BE2C (cell line): ENCODE data around the gene DCLK1.

Source experiments
- DNase-seq: peaks from one replicate; pipeline ENCODE4 v3.0.0-alpha.2; 2020
- H3K27me3 ChIP-seq: fragments of 250-450 bp; sonication (Bioruptor Pico); 2 replicates; pipeline ENCODE4 v1.5.1; 2020; ENCODE audit warnings: mild to moderate bottlenecking
- H3K36me3 ChIP-seq: fragments of 250-450 bp; sonication (Bioruptor Pico); 2 replicates; pipeline ENCODE4 v1.5.1; 2020; ENCODE audit warnings: mild to moderate bottlenecking
- H3K4me1 ChIP-seq: fragments of 250-450 bp; sonication (Bioruptor Pico); 2 replicates; pipeline ENCODE4 v1.5.1; 2020
- H3K4me3 ChIP-seq: 2 replicates; pipeline ENCODE4 v1.5.1; 2011; ENCODE audit warnings: low read depth, low read length
- H3K9me3 ChIP-seq: fragments of 250-450 bp; sonication (Bioruptor Pico); 2 replicates; pipeline ENCODE4 v1.5.1; 2020
- TF ChIP-seq, protein P1 (sequence below): IDR thresholded peaks from 2 replicates; pipeline ENCODE4 v1.5.1; 2012; ENCODE audit warnings: mild to moderate bottlenecking, low read depth, low read length

The DCLK1 gene

GRCh38 chr13:36101157-36101556 lies 30.0 kb downstream of the DCLK1 start:
- DNase-seq, result no peak
- no peak overlapping the region; the same call in 1 of the 2 replicates for H3K4me3 ChIP-seq
- TF ChIP-seq, protein P1, sequence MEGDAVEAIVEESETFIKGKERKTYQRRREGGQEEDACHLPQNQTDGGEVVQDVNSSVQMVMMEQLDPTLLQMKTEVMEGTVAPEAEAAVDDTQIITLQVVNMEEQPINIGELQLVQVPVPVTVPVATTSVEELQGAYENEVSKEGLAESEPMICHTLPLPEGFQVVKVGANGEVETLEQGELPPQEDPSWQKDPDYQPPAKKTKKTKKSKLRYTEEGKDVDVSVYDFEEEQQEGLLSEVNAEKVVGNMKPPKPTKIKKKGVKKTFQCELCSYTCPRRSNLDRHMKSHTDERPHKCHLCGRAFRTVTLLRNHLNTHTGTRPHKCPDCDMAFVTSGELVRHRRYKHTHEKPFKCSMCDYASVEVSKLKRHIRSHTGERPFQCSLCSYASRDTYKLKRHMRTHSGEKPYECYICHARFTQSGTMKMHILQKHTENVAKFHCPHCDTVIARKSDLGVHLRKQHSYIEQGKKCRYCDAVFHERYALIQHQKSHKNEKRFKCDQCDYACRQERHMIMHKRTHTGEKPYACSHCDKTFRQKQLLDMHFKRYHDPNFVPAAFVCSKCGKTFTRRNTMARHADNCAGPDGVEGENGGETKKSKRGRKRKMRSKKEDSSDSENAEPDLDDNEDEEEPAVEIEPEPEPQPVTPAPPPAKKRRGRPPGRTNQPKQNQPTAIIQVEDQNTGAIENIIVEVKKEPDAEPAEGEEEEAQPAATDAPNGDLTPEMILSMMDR, result no peak
- no peaks in the 10 kb centered on the region for H3K27me3 ChIP-seq
- H3K36me3 ChIP-seq, result no peaks in the 10 kb centered on the region
- H3K9me3 ChIP-seq, result no peaks in the 10 kb centered on the region
- peaks cover 12% of the 10 kb centered on the region for H3K4me1 ChIP-seq

GRCh38 chr13:36098080-36098479 lies 33.1 kb downstream of the DCLK1 start:
- DNase-seq, result no peak
- H3K4me3 ChIP-seq, result no peak overlapping the region
- no peaks in the 10 kb centered on the region for H3K27me3 ChIP-seq
- no peaks in the 10 kb centered on the region for H3K36me3 ChIP-seq
- TF ChIP-seq, protein P1, result no peak
- peaks cover 9% of the 10 kb centered on the region for H3K4me1 ChIP-seq
- H3K9me3 ChIP-seq, result no peaks in the 10 kb centered on the region

- no peak for DNase-seq
- no peaks in the 10 kb centered on the region for H3K36me3 ChIP-seq
- peaks cover 9% of the 10 kb centered on the region for H3K4me1 ChIP-seq
- H3K4me3 ChIP-seq, result no peak overlapping the region
- no peaks in the 10 kb centered on the region for H3K9me3 ChIP-seq
- H3K27me3 ChIP-seq, result no peaks in the 10 kb centered on the region
- TF ChIP-seq, protein P1, result no peak
Observed at GRCh38 chr13:36096461-36097416, 34.4 kb downstream of the DCLK1 start.

DNA sequence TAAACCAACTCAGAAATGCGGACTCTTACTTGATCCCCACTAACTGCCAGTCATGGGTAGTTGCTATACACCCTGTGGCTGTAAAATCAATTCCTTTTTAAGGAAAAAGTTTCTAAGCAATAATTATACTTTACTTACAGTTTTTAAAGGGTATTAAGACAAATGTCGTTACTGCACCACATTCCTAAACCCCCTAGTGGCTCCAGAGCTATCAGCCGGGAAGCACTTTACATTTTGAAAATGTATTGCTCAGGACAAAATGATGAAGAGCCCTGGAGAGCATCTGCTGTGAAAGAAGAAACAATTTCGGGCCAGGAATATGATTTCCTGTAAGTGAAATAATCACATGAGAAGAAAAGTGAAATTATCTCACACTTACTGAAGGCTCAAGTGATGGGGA lies 36.7 kb downstream of the DCLK1 start:
- Histone ChIP-seq H3K36me3 (no peaks in the 10 kb centered on the region), H3K4me1 (peaks cover 4% of the 10 kb centered on the region; the same call in 1 of the 2 replicates)
- DNase-seq, result no peak

GRCh38 chr13:36090592-36090991 lies 40.6 kb downstream of the DCLK1 start:
- Histone ChIP-seq H3K9me3 (no peaks in the 10 kb centered on the region), H3K4me3 (no peak overlapping the region), H3K27me3 (no peaks in the 10 kb centered on the region), H3K36me3 (no peaks in the 10 kb centered on the region), H3K4me1 (peaks cover 2% of the 10 kb centered on the region; the same call in 1 of the 2 replicates)
- TF ChIP-seq, protein P1, result no peak
- no peak for DNase-seq

More for the DNA sequence above, 36.7 kb downstream of the DCLK1 start:
- no peaks in the 10 kb centered on the region for H3K9me3 ChIP-seq
- H3K27me3 ChIP-seq, result no peaks in the 10 kb centered on the region
- TF ChIP-seq, protein P1, result no peak
- no peak overlapping the region for H3K4me3 ChIP-seq

GRCh38 chr13:36089130-36089647 lies 42.0 kb downstream of the DCLK1 start:
- no peaks in the 10 kb centered on the region for H3K27me3 ChIP-seq

More at GRCh38 chr13:36089130-36089647, 42.0 kb downstream of the DCLK1 start:
- no peaks in the 10 kb centered on the region for H3K36me3 ChIP-seq
- H3K4me3 ChIP-seq, result no peak overlapping the region
- H3K9me3 ChIP-seq, result no peaks in the 10 kb centered on the region
- TF ChIP-seq, protein P1, result no peak
- DNase-seq, result no peak
- peaks cover 4% of the 10 kb centered on the region; the same call in 1 of the 2 replicates for H3K4me1 ChIP-seq
